PC-3 (cell line): Measurements from ENCODE around the gene C1QTNF2. TPM values are rescaled to one million over a fixed set of nuclear protein-coding genes. Genes with fewer than 3 reads are reported as not detected.

ENCODE experiments used
- ATAC-seq: fragments of 200-7000 bp; cut with Tn5 transposase; 2 replicates; pipeline ENCODE4 v1.9.1; 2020; ENCODE audit warnings: mild to moderate bottlenecking, moderate library complexity
- BruUV-seq: library from RNA; stranded (reverse); fragments of 400-500 nt; replicated peaks from 2 replicates; lab custom pipeline; 2021; lab: Mats Ljungman, UMichigan
- CTCF ChIA-PET: fragments of 300-600 bp; sonication (Branson Sonifier 250); formaldehyde crosslinking; loops from one replicate; lab custom pipeline; 2022; ENCODE audit warnings: antibody characterized with exemption; lab: Charles Lee
- POLR2A ChIA-PET: fragments of 300-600 bp; sonication (Branson Sonifier 250); formaldehyde crosslinking; loops from one replicate; lab custom pipeline; 2022; ENCODE audit warnings: antibody characterized with exemption; ENCODE audit not compliant: unreplicated experiment; lab: Charles Lee
- DNase-seq: peaks from one replicate; pipeline ENCODE4 v3.0.0-alpha.2; 2015
- H2AFZ ChIP-seq: fragments of 300-600 bp; sonication (generic); 2 replicates; pipeline ENCODE4 v1.6.0; 2016; ENCODE audit warnings: antibody characterized with exemption, low read length
- H3F3A ChIP-seq: fragments of 300-600 bp; sonication (generic); one replicate; pipeline ENCODE4 v1.6.0; 2017; ENCODE audit warnings: antibody characterized with exemption, low read length, control low read depth, mild to moderate bottlenecking; ENCODE audit not compliant: unreplicated experiment
- H3K27ac ChIP-seq: fragments of 300-600 bp; sonication (generic); 2 replicates; pipeline ENCODE4 v1.5.1; 2016; ENCODE audit warnings: mild to moderate bottlenecking, low read length
- H3K27me3 ChIP-seq: fragments of 300-600 bp; sonication (generic); 2 replicates; pipeline ENCODE4 v1.6.1; 2016; ENCODE audit warnings: low read length, mixed read lengths
- H3K36me3 ChIP-seq: fragments of 300-600 bp; sonication (generic); 2 replicates; pipeline ENCODE4 v1.6.1; 2016; ENCODE audit warnings: low read depth, mixed run types, low read length, mixed read lengths
- H3K4me1 ChIP-seq: fragments of 300-600 bp; sonication (generic); 2 replicates; pipeline ENCODE4 v1.5.1; 2016; ENCODE audit warnings: low read length; ENCODE audit not compliant: insufficient read depth
- H3K4me2 ChIP-seq: fragments of 300-600 bp; sonication (generic); 2 replicates; pipeline ENCODE4 v1.6.0; 2016; ENCODE audit warnings: low read length
- H3K4me3 ChIP-seq: fragments of 300-600 bp; sonication (generic); 2 replicates; pipeline ENCODE4 v1.5.1; 2016; ENCODE audit warnings: mild to moderate bottlenecking, low read length, mixed read lengths
- H3K79me2 ChIP-seq: fragments of 300-600 bp; sonication (generic); 2 replicates; pipeline ENCODE4 v1.6.1; 2017; ENCODE audit warnings: low read length, mixed read lengths
- H3K9ac ChIP-seq: fragments of 300-600 bp; sonication (generic); 2 replicates; pipeline ENCODE4 v1.6.0; 2016; ENCODE audit warnings: mild to moderate bottlenecking, low read length
- H3K9me2 ChIP-seq: fragments of 300-600 bp; sonication (generic); replicated peaks from 2 replicates; pipeline ENCODE4 v1.6.1; 2016; ENCODE audit warnings: mixed run types, low read length, mixed read lengths
- H3K9me3 ChIP-seq: fragments of 300-600 bp; sonication (generic); 2 replicates; pipeline ENCODE4 v1.6.1; 2016; ENCODE audit warnings: low read length, mixed read lengths
- H4K20me1 ChIP-seq: fragments of 300-600 bp; sonication (generic); 2 replicates; pipeline ENCODE4 v1.6.1; 2016; ENCODE audit warnings: low read length, mixed read lengths
- EZH2 ChIP-seq: fragments of 300-600 bp; sonication (generic); IDR thresholded peaks from one replicate; pipeline ENCODE4 v1.6.1; 2017; ENCODE audit warnings: antibody characterized with exemption, mild to moderate bottlenecking, low read length; ENCODE audit not compliant: unreplicated experiment
- EZH2phosphoT487 ChIP-seq: fragments of 300-600 bp; sonication (generic); IDR thresholded peaks from 2 replicates; pipeline ENCODE4 v1.6.1; 2018; ENCODE audit warnings: mild to moderate bottlenecking, antibody characterized with exemption, low read length, borderline replicate concordance
- intact Hi-C: fragments of 100-400 bp; cut with micrococcal nuclease; formaldehyde crosslinking; loops from 2 replicates; pipeline ENCODE4 v1.9.0; 2023
- total RNA-seq: library from RNA; depleted of rRNA; stranded (reverse); fragments of >200 nt; gene quantifications from 2 replicates; pipeline ENCODE4 v1.2.3, GENCODE V29; 2014
- TF ChIP-seq, protein P1 (sequence below): fragments of 300-600 bp; sonication (generic); conservative IDR thresholded peaks from 2 replicates; pipeline ENCODE4 v1.5.1; 2017; ENCODE audit warnings: antibody characterized with exemption, low read depth, mild to moderate bottlenecking, low read length

C1QTNF2 gene
- total RNA-seq, 1 experiment from 2014 or later: 0.04 TPM

DNA sequence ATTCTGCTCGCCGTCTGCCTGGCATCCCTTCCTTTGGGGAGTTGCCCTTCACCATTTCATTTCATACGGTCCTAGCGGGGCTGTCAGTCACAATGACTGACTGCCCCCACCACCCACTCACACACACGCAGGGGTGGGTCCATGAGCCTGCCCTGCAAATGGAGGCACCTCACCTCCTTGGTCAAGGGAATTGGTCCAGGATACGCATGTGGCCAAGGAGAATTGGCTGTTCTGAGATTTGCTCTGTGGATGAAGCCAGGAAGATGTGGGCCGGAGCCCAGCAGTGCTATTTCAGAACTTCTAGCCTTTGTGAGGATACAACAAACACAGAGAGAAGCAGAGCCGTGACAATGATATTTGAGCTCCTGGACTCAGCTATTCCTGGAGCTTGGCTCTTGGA, 17.0 kb downstream of the C1QTNF2 start:
- H3K4me2 ChIP-seq: no peak overlapping the region
- no peak overlapping the region for H2AFZ ChIP-seq
- no peaks in the 10 kb centered on the region for H3K9me3 ChIP-seq
- H3K4me1 ChIP-seq: no peaks in the 10 kb centered on the region
- H3K79me2 ChIP-seq: no peaks in the 10 kb centered on the region
- no peaks in the 10 kb centered on the region for H4K20me1 ChIP-seq
- intact Hi-C loops: no loop called here
- H3K27me3 ChIP-seq: no peaks in the 10 kb centered on the region
- H3K9me2 ChIP-seq: no peaks in the 10 kb centered on the region
- H3F3A ChIP-seq: no peaks in the 10 kb centered on the region
- no peak overlapping the region for H3K27ac ChIP-seq
- ATAC-seq (no peak), DNase-seq (no peak)
- ChIA-PET CTCF (no interaction called here), POLR2A (no interaction called here)
- H3K4me3 ChIP-seq: no peak overlapping the region
- BruUV-seq: no TSS peak
- no peaks in the 10 kb centered on the region for H3K36me3 ChIP-seq
- TF ChIP-seq EZH2phosphoT487 (no peak), EZH2 (no peak)
- TF ChIP-seq, protein P1, sequence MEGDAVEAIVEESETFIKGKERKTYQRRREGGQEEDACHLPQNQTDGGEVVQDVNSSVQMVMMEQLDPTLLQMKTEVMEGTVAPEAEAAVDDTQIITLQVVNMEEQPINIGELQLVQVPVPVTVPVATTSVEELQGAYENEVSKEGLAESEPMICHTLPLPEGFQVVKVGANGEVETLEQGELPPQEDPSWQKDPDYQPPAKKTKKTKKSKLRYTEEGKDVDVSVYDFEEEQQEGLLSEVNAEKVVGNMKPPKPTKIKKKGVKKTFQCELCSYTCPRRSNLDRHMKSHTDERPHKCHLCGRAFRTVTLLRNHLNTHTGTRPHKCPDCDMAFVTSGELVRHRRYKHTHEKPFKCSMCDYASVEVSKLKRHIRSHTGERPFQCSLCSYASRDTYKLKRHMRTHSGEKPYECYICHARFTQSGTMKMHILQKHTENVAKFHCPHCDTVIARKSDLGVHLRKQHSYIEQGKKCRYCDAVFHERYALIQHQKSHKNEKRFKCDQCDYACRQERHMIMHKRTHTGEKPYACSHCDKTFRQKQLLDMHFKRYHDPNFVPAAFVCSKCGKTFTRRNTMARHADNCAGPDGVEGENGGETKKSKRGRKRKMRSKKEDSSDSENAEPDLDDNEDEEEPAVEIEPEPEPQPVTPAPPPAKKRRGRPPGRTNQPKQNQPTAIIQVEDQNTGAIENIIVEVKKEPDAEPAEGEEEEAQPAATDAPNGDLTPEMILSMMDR: no peak
- no peak overlapping the region for H3K9ac ChIP-seq

DNA sequence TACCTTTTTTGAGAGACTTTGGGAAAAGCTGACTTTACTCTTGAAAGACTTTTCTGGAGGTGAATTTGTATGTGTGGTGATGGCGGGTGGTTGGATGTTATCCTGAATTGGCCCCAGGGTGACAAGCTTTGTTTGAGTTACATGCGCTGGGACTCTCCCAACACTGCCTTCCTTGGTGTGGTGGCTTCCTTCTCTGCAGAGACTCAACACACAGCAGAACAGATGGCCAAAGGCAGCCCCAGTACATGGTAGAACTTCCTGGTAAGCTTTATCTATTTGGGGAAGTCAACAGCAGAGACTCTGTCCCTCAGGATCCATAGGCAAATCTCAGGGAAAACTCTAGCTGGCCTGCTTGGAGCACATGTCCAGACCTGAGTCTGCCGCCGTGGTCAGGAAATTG, 18.1 kb downstream of the C1QTNF2 start:
- Histone ChIP-seq H3K9me2 (no peaks in the 10 kb centered on the region), H4K20me1 (no peaks in the 10 kb centered on the region), H2AFZ (no peak overlapping the region), H3K36me3 (no peaks in the 10 kb centered on the region), H3K79me2 (no peaks in the 10 kb centered on the region), H3K4me1 (no peaks in the 10 kb centered on the region), H3K9me3 (no peaks in the 10 kb centered on the region), H3F3A (no peaks in the 10 kb centered on the region), H3K27ac (no peak overlapping the region), H3K4me2 (no peak overlapping the region), H3K9ac (no peak overlapping the region), H3K27me3 (no peaks in the 10 kb centered on the region), H3K4me3 (no peak overlapping the region)
- DNase-seq (no peak), ATAC-seq (no peak)
- ChIA-PET POLR2A (no interaction called here), CTCF (no interaction called here)
- no TSS peak for BruUV-seq
- intact Hi-C loops: no loop called here
- TF ChIP-seq EZH2 (no peak), EZH2phosphoT487 (no peak)
- TF ChIP-seq, protein P1: no peak

DNA sequence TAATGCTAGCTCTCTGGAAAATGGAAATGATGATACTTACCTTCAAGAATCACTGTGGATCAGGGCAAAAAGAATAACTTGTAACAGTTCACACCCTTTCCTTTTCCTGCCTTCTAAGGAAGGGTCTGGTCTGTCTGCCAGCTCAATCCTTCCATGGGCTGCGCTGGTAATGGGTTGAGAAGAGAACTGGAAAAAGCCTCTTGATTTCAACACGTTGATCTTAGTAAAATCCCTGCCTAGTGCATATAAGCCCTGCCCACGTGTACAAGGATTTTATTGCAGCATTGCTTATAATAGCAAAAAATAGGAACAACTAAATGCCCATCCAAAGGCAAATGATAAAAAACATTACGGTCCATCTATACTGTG, 20.5 kb downstream of the C1QTNF2 start:
- POLR2A ChIA-PET: no interaction called here
- BruUV-seq: no TSS peak
- intact Hi-C loops: no loop called here

More for the DNA sequence above, 20.5 kb downstream of the C1QTNF2 start:
- Histone ChIP-seq H3K27ac (no peak overlapping the region), H3K4me3 (no peak overlapping the region), H3K9me2 (no peaks in the 10 kb centered on the region), H3F3A (no peaks in the 10 kb centered on the region), H3K4me2 (no peak overlapping the region), H3K4me1 (no peaks in the 10 kb centered on the region; the same call in 1 of the 2 replicates), H3K9me3 (no peaks in the 10 kb centered on the region), H3K9ac (no peak overlapping the region), H3K79me2 (no peaks in the 10 kb centered on the region), H4K20me1 (no peaks in the 10 kb centered on the region), H3K27me3 (no peaks in the 10 kb centered on the region), H2AFZ (no peak overlapping the region), H3K36me3 (no peaks in the 10 kb centered on the region)
- TF ChIP-seq EZH2 (no peak), EZH2phosphoT487 (no peak)
- TF ChIP-seq, protein P1: no peak
- DNase-seq (no peak), ATAC-seq (no peak)
- CTCF ChIA-PET: interaction anchor here (0.5 kb wide), 1 partner anchor 146 kb away, joined by 6 read pairs; no protein-coding TSS in a partner anchor
